HEK293 (cell line): ENCODE data around the gene EHD1.

ENCODE experiments used
- CTCF ChIA-PET: fragments of 350-600 bp; formaldehyde crosslinking; extraction: SDS; loops from one replicate; lab custom pipeline; 2021; ENCODE audit warnings: antibody characterized with exemption; lab: Yijun Ruan, JAX
- POLR2A ChIA-PET: fragments of 300-600 bp; formaldehyde crosslinking; extraction: SDS; loops from one replicate; lab custom pipeline; 2020; ENCODE audit warnings: antibody characterized with exemption, inconsistent platforms; lab: Yijun Ruan, JAX
- H3K27ac ChIP-seq: fragments of 200-500 bp; sonication (Bioruptor generic); 2 replicates; pipeline ENCODE4 v1.5.1; 2014; ENCODE audit warnings: low read depth, low read length, control low read depth, inconsistent platforms; ENCODE audit errors: extremely low read depth
- H3K36me3 ChIP-seq, 2 experiments: fragments of 200-500 bp in 1 of 2; sonication (Bioruptor generic) in 1 of 2; 1 replicate in 1 of 2; 2 replicates in 1 of 2; pipeline ENCODE4 v1.5.1; 2014 to 2017; ENCODE audit warnings: inconsistent platforms in 2 of 2, low read length in 2 of 2; ENCODE audit not compliant: control insufficient read depth in 2 of 2, insufficient read depth in 1 of 2
- H3K4me1 ChIP-seq: fragments of 200-500 bp; sonication (Bioruptor generic); 2 replicates; pipeline ENCODE4 v1.5.1; 2014; ENCODE audit warnings: mild to moderate bottlenecking, low read length, inconsistent platforms; ENCODE audit not compliant: control insufficient read depth, insufficient read depth
- H3K4me3 ChIP-seq: 2 replicates; pipeline ENCODE4 v1.5.1; 2011; ENCODE audit warnings: low read depth, mild to moderate bottlenecking, control low read depth, low read length, moderate library complexity
- H3K9me3 ChIP-seq: fragments of 200-500 bp; sonication (Bioruptor generic); 2 replicates; pipeline ENCODE4 v1.5.1; 2014; ENCODE audit warnings: low read depth, low read length, inconsistent platforms; ENCODE audit not compliant: control insufficient read depth, insufficient read depth
- BCL11B ChIP-seq: fragments of 450-650 bp; formaldehyde crosslinking; IDR thresholded peaks from 2 replicates; pipeline ENCODE4 v1.5.1; 2016; ENCODE audit warnings: low read depth, missing biosample characterization, missing genetic modification characterization
- MZF1 ChIP-seq: fragments of 450-650 bp; formaldehyde crosslinking; IDR thresholded peaks from 2 replicates; pipeline ENCODE4 v1.5.1; 2017; ENCODE audit warnings: missing biosample characterization, missing genetic modification characterization, borderline replicate concordance
- OVOL3 ChIP-seq: fragments of 450-650 bp; formaldehyde crosslinking; IDR thresholded peaks from 2 replicates; pipeline ENCODE4 v1.5.1; 2016; ENCODE audit warnings: missing biosample characterization, missing genetic modification characterization
- PRDM1 ChIP-seq: fragments of 450-650 bp; formaldehyde crosslinking; IDR thresholded peaks from 2 replicates; pipeline ENCODE4; 2016; ENCODE audit warnings: missing biosample characterization, missing genetic modification characterization
- RBAK ChIP-seq: fragments of 450-650 bp; formaldehyde crosslinking; IDR thresholded peaks from 2 replicates; pipeline ENCODE4 v1.5.1; 2016; ENCODE audit warnings: missing biosample characterization, missing genetic modification characterization
- REPIN1 ChIP-seq: fragments of 450-650 bp; formaldehyde crosslinking; IDR thresholded peaks from 2 replicates; pipeline ENCODE4 v1.5.1; 2017; ENCODE audit warnings: missing biosample characterization, missing genetic modification characterization, low read depth
- YY2 ChIP-seq: fragments of 450-650 bp; formaldehyde crosslinking; IDR thresholded peaks from 2 replicates; pipeline ENCODE4 v1.5.1; 2016; ENCODE audit warnings: missing biosample characterization, missing genetic modification characterization
- ZNF354C ChIP-seq: fragments of 450-650 bp; formaldehyde crosslinking; IDR thresholded peaks from 2 replicates; pipeline ENCODE4 v1.5.1; 2016; ENCODE audit warnings: missing biosample characterization, missing genetic modification characterization, low read depth, borderline replicate concordance
- ZNF664 ChIP-seq: fragments of 450-650 bp; formaldehyde crosslinking; IDR thresholded peaks from 2 replicates; pipeline ENCODE4 v1.5.1; 2016; ENCODE audit warnings: missing biosample characterization, missing genetic modification characterization
- ZNF843 ChIP-seq: fragments of 450-650 bp; formaldehyde crosslinking; IDR thresholded peaks from 2 replicates; pipeline ENCODE4 v1.5.1; 2016; ENCODE audit warnings: missing biosample characterization, missing genetic modification characterization
- TF ChIP-seq, protein P1 (sequence below): sonication (generic); formaldehyde crosslinking; IDR thresholded peaks from 2 replicates; pipeline ENCODE4 v1.8.1; 2022; ENCODE audit warnings: mild to moderate bottlenecking, moderate library complexity, missing genetic modification reagents
- TF ChIP-seq, protein P2 (sequence below): fragments of 450-650 bp; formaldehyde crosslinking; IDR thresholded peaks from 2 replicates; pipeline ENCODE4 v1.5.1; 2016; ENCODE audit warnings: missing biosample characterization, missing genetic modification characterization
- TF ChIP-seq, protein P3 (sequence below): fragments of 450-650 bp; formaldehyde crosslinking; IDR thresholded peaks from 2 replicates; pipeline ENCODE4 v1.5.1; 2016; ENCODE audit warnings: missing biosample characterization, missing genetic modification characterization
- TF ChIP-seq, protein P4 (sequence below): fragments of 450-650 bp; formaldehyde crosslinking; IDR thresholded peaks from 2 replicates; pipeline ENCODE4 v1.5.1; 2016; ENCODE audit warnings: missing biosample characterization, missing genetic modification characterization, low read depth

The EHD1 gene

DNA sequence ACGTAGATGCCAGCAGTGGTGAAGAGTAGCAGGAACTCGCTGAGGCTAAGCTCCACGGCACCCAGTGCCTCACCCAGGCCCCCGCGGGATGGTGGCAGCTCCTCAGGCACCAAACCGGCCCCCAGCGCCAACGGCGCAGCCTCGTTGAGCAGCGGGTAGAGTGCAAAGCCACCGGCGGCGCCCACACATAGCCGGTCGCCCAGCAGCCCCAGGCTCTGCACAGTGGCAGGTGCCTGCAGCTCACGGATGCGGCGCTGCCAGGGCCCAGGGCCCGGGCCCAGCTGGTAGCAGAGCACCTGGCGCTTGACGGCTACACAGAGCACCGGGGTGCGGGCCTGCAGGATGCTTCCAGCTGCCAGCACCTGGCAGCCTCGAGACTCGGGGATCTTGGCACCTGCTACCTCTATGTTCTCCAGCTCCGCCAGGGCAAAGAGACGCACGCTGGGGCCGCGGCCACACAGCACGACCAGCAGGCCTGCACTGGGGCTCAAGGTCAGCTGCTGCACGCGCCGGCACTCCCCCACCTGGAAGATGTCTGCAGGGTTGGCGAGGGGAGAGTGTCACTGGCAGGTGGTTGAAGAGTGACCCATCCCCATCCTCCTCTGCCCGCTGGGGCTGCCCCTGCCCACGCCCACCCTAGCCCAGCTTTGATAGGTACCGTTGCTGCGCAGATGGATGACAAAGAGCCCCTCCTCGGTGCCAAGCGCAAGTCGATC is 48.7 kb downstream of the EHD1 start:
- H3K27ac ChIP-seq: no peak overlapping the region
- POLR2A ChIA-PET: interaction anchor here (1.8 kb wide), 1 partner anchor 51 kb away, joined by 5 read pairs; the partner anchor contains the start of gene SF1
- CTCF ChIA-PET: no interaction called here
- peaks cover 0 to 16% of the 10 kb centered on the region in 2 experiments; a peak in 2 of 3 replicates for H3K36me3 ChIP-seq
- H3K4me3 ChIP-seq: no peak overlapping the region
- TF ChIP-seq OVOL3 (tag by site-specific recombination) (no peak), REPIN1 (no peak), BCL11B (tag by site-specific recombination) (no peak), ZNF664 (tag by site-specific recombination) (no peak)
- H3K9me3 ChIP-seq: no peaks in the 10 kb centered on the region
- no peaks in the 10 kb centered on the region for H3K4me1 ChIP-seq

DNA sequence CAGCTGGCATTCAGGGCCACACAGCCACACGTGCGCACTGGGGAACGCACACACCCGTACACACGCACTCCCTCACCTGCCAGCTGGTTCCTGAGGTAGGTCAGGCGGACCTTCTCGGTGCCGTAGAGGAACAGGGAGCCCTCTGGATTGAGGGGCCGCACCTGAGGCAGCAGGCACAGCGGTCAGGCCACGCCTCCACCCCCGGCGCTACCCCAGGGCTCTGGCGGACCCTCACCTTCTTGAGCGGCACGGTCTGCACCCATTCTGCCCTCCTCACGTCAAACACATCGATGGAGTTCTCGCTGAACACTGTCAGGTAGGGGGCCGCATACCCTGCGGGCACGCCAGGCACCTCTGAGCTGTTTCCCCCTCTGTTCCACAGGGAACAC is 51.0 kb downstream of the EHD1 start:
- Histone ChIP-seq H3K4me3 (no peak overlapping the region), H3K9me3 (no peaks in the 10 kb centered on the region), H3K27ac (no peak overlapping the region), H3K36me3 (peaks cover 0 to 7% of the 10 kb centered on the region in 2 experiments; a peak in 2 of 3 replicates), H3K4me1 (no peaks in the 10 kb centered on the region)
- TF ChIP-seq ZNF354C (tag by site-specific recombination) (no peak), RBAK (tag by site-specific recombination) (no peak), YY2 (no peak), ZNF843 (tag by site-specific recombination) (no peak), MZF1 (no peak), PRDM1 (tag by site-specific recombination) (no peak)
- TF ChIP-seq, protein P1, sequence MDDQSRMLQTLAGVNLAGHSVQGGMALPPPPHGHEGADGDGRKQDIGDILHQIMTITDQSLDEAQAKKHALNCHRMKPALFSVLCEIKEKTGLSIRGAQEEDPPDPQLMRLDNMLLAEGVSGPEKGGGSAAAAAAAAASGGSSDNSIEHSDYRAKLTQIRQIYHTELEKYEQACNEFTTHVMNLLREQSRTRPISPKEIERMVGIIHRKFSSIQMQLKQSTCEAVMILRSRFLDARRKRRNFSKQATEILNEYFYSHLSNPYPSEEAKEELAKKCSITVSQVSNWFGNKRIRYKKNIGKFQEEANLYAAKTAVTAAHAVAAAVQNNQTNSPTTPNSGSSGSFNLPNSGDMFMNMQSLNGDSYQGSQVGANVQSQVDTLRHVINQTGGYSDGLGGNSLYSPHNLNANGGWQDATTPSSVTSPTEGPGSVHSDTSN (CRISPR knock-in tag): no peak
- TF ChIP-seq, protein P2, sequence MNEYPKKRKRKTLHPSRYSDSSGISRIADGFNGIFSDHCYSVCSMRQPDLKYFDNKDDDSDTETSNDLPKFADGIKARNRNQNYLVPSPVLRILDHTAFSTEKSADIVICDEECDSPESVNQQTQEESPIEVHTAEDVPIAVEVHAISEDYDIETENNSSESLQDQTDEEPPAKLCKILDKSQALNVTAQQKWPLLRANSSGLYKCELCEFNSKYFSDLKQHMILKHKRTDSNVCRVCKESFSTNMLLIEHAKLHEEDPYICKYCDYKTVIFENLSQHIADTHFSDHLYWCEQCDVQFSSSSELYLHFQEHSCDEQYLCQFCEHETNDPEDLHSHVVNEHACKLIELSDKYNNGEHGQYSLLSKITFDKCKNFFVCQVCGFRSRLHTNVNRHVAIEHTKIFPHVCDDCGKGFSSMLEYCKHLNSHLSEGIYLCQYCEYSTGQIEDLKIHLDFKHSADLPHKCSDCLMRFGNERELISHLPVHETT: no peak
- TF ChIP-seq, protein P3, sequence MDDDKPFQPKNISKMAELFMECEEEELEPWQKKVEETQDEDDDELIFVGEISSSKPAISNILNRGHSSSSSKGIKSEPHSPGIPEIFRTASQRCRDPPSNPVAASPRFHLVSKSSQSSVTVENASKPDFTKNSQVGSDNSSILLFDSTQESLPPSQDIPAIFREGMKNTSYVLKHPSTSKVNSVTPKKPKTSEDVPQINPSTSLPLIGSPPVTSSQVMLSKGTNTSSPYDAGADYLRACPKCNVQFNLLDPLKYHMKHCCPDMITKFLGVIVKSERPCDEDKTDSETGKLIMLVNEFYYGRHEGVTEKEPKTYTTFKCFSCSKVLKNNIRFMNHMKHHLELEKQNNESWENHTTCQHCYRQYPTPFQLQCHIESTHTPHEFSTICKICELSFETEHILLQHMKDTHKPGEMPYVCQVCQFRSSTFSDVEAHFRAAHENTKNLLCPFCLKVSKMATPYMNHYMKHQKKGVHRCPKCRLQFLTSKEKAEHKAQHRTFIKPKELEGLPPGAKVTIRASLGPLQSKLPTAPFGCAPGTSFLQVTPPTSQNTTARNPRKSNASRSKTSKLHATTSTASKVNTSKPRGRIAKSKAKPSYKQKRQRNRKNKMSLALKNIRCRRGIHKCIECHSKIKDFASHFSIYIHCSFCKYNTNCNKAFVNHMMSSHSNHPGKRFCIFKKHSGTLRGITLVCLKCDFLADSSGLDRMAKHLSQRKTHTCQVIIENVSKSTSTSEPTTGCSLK: no peak
- TF ChIP-seq, protein P4, sequence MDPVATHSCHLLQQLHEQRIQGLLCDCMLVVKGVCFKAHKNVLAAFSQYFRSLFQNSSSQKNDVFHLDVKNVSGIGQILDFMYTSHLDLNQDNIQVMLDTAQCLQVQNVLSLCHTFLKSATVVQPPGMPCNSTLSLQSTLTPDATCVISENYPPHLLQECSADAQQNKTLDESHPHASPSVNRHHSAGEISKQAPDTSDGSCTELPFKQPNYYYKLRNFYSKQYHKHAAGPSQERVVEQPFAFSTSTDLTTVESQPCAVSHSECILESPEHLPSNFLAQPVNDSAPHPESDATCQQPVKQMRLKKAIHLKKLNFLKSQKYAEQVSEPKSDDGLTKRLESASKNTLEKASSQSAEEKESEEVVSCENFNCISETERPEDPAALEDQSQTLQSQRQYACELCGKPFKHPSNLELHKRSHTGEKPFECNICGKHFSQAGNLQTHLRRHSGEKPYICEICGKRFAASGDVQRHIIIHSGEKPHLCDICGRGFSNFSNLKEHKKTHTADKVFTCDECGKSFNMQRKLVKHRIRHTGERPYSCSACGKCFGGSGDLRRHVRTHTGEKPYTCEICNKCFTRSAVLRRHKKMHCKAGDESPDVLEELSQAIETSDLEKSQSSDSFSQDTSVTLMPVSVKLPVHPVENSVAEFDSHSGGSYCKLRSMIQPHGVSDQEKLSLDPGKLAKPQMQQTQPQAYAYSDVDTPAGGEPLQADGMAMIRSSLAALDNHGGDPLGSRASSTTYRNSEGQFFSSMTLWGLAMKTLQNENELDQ: no peak
- ChIA-PET CTCF (interaction anchor here (1.2 kb wide), 1 partner anchor 37 kb away, joined by 3 read pairs; no protein-coding TSS in a partner anchor), POLR2A (no interaction called here)
